DND-41 (cell line): Measurements from ENCODE around the gene SUMO3.

Experiments used
- ATAC-seq: fragments of 200-7000 bp; cut with Tn5 transposase; 3 replicates; pipeline ENCODE4 v1.9.1; 2021; ENCODE audit warnings: low read depth; ENCODE audit not compliant: insufficient read depth
- DNase-seq: peaks from one replicate; pipeline ENCODE4 v3.0.0-alpha.2; 2020
- H2AFZ ChIP-seq: 2 replicates; pipeline ENCODE4 v1.6.0; 2012; ENCODE audit warnings: low read depth, low read length
- H3K27ac ChIP-seq: 2 replicates; pipeline ENCODE4 v1.5.1; 2012; ENCODE audit warnings: low read length, inconsistent platforms
- H3K27me3 ChIP-seq: fragments of 200-600 bp; sonication (generic); 2 replicates; pipeline ENCODE4 v1.6.0; 2012; ENCODE audit warnings: low read length, mild to moderate bottlenecking, inconsistent platforms; ENCODE audit not compliant: insufficient read depth, poor library complexity
- H3K36me3 ChIP-seq: 2 replicates; pipeline ENCODE4 v1.5.1; 2012; ENCODE audit warnings: low read length, inconsistent platforms; ENCODE audit not compliant: insufficient read depth
- H3K4me1 ChIP-seq: 2 replicates; pipeline ENCODE4 v1.5.1; 2012; ENCODE audit warnings: mild to moderate bottlenecking, low read length; ENCODE audit not compliant: insufficient read depth
- H3K4me2 ChIP-seq: 2 replicates; pipeline ENCODE4 v1.6.0; 2012; ENCODE audit warnings: mild to moderate bottlenecking, moderate library complexity, low read length, inconsistent platforms; ENCODE audit not compliant: insufficient read depth
- H3K4me3 ChIP-seq, 2 experiments: fragments of 200-600 bp in 1 of 2; shearing (Covaris generic) in 1 of 2; 2 replicates each; pipeline ENCODE4 v1.5.1; 2012 to 2016; ENCODE audit warnings: inconsistent platforms in 2 of 2, low read length in 2 of 2, mild to moderate bottlenecking in 2 of 2, low read depth in 1 of 2, moderate library complexity in 1 of 2
- H3K79me2 ChIP-seq: 2 replicates; pipeline ENCODE4 v1.6.0; 2012; ENCODE audit warnings: low read length, inconsistent platforms; ENCODE audit not compliant: insufficient read depth
- H3K9ac ChIP-seq: 2 replicates; pipeline ENCODE4 v1.6.0; 2012; ENCODE audit warnings: low read depth, mild to moderate bottlenecking, inconsistent platforms, low read length, moderate library complexity
- H3K9me3 ChIP-seq: 2 replicates; pipeline ENCODE4 v1.5.1; 2012; ENCODE audit warnings: low read length, moderate library complexity, mild to moderate bottlenecking, inconsistent platforms; ENCODE audit not compliant: insufficient read depth, severe bottlenecking
- H4K20me1 ChIP-seq: 2 replicates; pipeline ENCODE4 v1.6.0; 2012; ENCODE audit warnings: low read length; ENCODE audit not compliant: insufficient read depth
- EZH2 ChIP-seq: IDR thresholded peaks from 3 replicates; pipeline ENCODE4 v1.6.1; 2012; ENCODE audit warnings: borderline replicate concordance, low read depth, mild to moderate bottlenecking, moderate library complexity, low read length, inconsistent platforms; ENCODE audit not compliant: severe bottlenecking
- TF ChIP-seq, protein P1 (sequence below): IDR thresholded peaks from 2 replicates; pipeline ENCODE4 v1.5.1; 2012; ENCODE audit warnings: borderline replicate concordance, low read length, moderate library complexity, mild to moderate bottlenecking; ENCODE audit not compliant: poor library complexity, severe bottlenecking; ENCODE audit errors: extremely low read depth

SUMO3 gene

DNA sequence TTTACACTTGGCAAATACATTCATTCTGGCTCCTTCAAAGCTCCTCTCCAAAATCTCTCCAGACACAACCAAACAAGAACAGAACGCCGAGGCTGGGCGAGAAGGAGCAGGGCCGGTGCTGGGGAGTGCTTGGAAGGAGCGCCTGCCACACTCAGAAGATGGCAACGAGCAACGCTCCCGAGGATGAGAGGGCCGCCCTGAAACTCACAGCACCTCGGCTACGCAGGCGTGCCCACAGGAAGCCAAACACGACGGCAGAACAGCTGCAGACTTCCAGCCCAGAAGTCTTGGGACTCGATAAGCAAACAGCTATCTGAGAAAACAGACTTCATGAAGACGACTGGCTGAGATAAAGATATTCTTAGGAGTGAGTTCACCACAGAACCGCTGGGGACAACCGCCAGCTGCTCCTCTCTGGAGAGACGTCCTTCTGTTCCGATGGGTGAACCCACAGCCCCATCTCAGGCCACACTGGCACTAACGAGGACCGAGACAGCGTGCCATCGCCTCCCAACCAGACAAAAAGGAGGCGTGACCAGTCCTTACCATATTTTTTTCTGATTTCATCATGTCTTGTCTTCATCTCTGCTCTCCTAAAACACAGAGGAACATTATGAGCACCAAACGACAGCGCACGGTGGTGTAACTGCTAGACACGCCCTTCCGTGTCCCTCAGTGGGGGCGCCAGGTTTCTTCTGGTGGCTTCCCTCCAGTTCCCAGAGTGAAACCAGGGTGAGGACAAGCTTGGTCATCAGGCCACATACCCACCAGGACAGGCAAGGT is 37.0 kb upstream of the SUMO3 start:
- no peaks in the 10 kb centered on the region for H3K27me3 ChIP-seq
- no peak overlapping the region for H3K4me2 ChIP-seq
- H2AFZ ChIP-seq: no peak overlapping the region
- peaks cover 45% of the 10 kb centered on the region for H4K20me1 ChIP-seq
- no peaks in the 10 kb centered on the region for H3K9me3 ChIP-seq
- DNase-seq (peak; percentile 38), ATAC-seq (peak; percentile 73)
- H3K27ac ChIP-seq: no peak overlapping the region
- H3K79me2 ChIP-seq: peaks cover 31% of the 10 kb centered on the region
- H3K9ac ChIP-seq: no peak overlapping the region
- TF ChIP-seq, protein P1, sequence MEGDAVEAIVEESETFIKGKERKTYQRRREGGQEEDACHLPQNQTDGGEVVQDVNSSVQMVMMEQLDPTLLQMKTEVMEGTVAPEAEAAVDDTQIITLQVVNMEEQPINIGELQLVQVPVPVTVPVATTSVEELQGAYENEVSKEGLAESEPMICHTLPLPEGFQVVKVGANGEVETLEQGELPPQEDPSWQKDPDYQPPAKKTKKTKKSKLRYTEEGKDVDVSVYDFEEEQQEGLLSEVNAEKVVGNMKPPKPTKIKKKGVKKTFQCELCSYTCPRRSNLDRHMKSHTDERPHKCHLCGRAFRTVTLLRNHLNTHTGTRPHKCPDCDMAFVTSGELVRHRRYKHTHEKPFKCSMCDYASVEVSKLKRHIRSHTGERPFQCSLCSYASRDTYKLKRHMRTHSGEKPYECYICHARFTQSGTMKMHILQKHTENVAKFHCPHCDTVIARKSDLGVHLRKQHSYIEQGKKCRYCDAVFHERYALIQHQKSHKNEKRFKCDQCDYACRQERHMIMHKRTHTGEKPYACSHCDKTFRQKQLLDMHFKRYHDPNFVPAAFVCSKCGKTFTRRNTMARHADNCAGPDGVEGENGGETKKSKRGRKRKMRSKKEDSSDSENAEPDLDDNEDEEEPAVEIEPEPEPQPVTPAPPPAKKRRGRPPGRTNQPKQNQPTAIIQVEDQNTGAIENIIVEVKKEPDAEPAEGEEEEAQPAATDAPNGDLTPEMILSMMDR: no peak
- no peak for TF ChIP-seq EZH2
- H3K4me1 ChIP-seq: no peaks in the 10 kb centered on the region
- H3K4me3 ChIP-seq: no peak overlapping the region
- peaks cover 94% of the 10 kb centered on the region for H3K36me3 ChIP-seq

DNA sequence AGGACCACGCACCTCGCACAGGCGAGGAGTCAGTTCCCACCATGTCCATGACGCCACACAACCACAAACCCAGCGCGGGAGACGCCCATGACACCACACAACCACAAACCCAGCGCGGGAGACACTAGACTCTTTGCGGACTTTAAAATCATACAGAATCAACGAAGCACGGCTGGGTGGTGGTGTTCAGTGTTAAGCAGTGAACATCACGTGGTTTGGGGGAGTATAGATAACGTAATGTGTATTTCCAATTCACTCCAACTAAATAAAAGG is 36.5 kb upstream of the SUMO3 start:
- Histone ChIP-seq H3K27me3 (no peaks in the 10 kb centered on the region), H3K36me3 (peaks cover 95% of the 10 kb centered on the region), H2AFZ (no peak overlapping the region), H3K4me3 (no peak overlapping the region), H3K4me1 (no peaks in the 10 kb centered on the region), H4K20me1 (peaks cover 43% of the 10 kb centered on the region), H3K4me2 (no peak overlapping the region), H3K9me3 (no peaks in the 10 kb centered on the region), H3K27ac (no peak overlapping the region), H3K79me2 (peaks cover 26% of the 10 kb centered on the region), H3K9ac (no peak overlapping the region)
- ATAC-seq: 0 out of 3 replicates have a peak, but pooled peaks have one; percentile 9
- TF ChIP-seq, protein P1: no peak
- no peak for DNase-seq

DNA sequence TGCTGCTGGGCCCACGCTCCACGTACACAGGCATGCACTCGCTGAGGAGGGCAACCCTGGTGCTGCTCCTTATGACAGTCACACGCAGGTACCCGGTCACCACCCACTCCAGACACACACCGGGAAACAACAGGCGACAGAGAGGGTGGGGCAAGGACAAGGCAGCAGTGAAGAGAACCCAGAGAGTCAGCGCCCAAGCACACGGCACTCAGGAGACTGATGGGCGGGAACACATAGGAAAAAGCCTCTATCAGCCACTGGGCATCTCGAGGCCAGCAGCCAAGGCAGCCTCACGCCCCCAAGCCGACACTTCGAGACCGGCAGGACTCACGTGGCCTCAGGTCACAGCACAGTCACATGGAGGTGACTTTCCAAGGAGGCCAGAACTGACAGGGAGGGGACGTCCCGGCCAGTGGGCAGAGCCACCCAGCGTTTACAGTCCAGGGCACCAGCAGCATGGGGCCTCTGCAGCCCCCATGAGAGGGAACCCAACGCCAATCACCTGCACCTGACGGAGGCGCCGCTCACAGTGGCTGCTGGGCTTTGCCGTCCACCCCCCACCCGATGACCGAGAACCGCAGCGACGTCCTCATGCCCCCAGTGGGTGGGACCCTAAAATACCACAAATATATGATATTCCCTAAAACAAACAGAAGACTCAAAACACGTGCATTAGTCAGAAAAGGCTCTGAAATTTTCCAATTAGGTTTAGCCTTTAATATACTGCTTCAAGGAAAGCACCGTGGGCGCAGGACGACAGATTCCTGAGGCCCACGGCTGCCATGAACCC is 35.9 kb upstream of the SUMO3 start:
- Histone ChIP-seq H3K27ac (no peak overlapping the region), H3K4me1 (no peaks in the 10 kb centered on the region), H3K36me3 (peaks cover 95% of the 10 kb centered on the region), H4K20me1 (peaks cover 41% of the 10 kb centered on the region), H3K9ac (no peak overlapping the region), H3K4me2 (no peak overlapping the region), H3K9me3 (no peaks in the 10 kb centered on the region), H3K79me2 (peaks cover 20% of the 10 kb centered on the region), H3K27me3 (no peaks in the 10 kb centered on the region), H2AFZ (no peak overlapping the region), H3K4me3 (no peak overlapping the region)
- DNase-seq (no peak), ATAC-seq (no peak)
- TF ChIP-seq, protein P1: no peak
- TF ChIP-seq EZH2: no peak
